Measurements from ENCODE around the gene TBX21.

- no peak for TF ChIP-seq POLR2AphosphoS5 (IDR thresholded peaks at IDR 0.05; ENCODE audit: low read depth, low read length)
- TF ChIP-seq REST (IDR thresholded peaks at IDR 0.05; ENCODE audit: insufficient read depth in 1 of 2, low read depth in 2 of 2, low read length in 2 of 2), result no peak
- TF ChIP-seq SIN3A (IDR thresholded peaks at IDR 0.05; ENCODE audit: borderline replicate concordance, insufficient read depth, low read length), result no peak
- TF ChIP-seq TAF1 (IDR thresholded peaks at IDR 0.05; ENCODE audit: borderline replicate concordance, insufficient read depth, low read length), result no peak
Observed at GRCh38 chr17:47774331-47774730, 41.3 kb downstream of the TBX21 start.
